ENCODE data around the gene CLIP4. TPM values are rescaled to one million over a fixed set of nuclear protein-coding genes. Genes with fewer than 3 reads are reported as not detected.

CLIP4 gene
- total RNA-seq, 1 donor from 2014 or later, result 51.1 TPM

DNA sequence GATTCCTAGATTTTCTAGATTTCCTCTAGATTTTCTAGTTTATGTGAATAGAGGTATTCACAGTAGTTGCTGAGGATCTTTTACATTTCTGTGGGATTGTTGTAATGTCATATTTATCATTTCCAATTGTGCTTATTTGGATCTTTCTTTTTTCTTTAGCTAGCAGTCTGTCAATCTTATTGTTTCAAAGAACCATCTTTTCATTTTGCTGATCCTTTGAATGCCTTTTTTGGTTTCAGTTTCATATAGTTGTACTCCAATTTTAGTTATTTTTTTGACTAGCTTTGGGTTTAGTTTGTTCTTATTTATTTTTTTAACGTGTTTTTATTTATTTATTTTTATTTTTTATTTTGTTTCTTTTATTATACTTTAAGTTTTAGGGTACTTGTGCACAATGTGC lies 24.5 kb downstream of the CLIP4 start:
- no peak for DNase-seq

DNA sequence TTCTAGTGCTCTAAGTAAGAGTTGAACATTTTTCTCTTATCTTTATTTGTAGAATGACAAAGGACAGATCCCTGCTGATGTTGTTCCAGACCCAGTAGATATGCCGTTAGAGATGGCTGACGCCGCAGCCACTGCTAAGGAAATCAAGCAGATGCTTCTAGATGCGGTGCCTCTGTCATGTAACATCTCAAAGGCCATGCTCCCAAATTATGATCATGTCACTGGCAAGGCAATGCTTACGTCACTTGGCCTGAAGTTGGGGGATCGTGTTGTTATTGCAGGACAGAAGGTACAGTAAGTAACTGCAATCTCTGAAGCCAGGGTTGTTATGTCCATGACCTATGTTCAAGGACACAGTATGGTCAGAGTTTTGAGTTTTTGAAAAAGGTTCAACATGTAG lies 28.4 kb downstream of the CLIP4 start:
- no peak for DNase-seq

DNA sequence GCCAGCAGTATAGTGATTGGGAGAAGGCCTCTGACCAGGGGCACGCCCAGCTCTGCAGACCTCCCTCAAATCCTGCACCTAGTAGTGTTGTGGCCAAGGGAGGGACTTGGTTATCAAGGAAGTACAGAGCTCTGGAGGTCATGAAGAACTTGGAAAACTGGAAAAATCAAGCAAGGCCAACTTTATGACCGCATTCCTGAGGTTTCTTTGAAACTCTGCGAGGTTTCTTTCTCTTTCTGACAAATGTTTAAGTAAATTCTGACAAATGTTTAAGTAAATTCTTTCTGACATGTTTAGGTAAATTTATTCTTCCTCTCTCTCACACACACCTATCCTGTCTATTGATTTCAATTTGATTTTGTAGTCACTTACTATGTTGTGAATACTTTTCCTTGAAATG lies 31.0 kb downstream of the CLIP4 start:
- no peak for DNase-seq

GRCh38 chr2:29147963-29148362 lies 32.7 kb downstream of the CLIP4 start:
- no peak for DNase-seq

- no peak for DNase-seq
These were observed 39.4 kb downstream of the CLIP4 start for GRCh38 chr2:29154610-29155009.

GRCh38 chr2:29155578-29155977 lies 40.4 kb downstream of the CLIP4 start:
- DNase-seq, result no peak

- DNase-seq, result no peak
These were observed 41.9 kb downstream of the CLIP4 start for GRCh38 chr2:29157131-29157530.

GRCh38 chr2:29159125-29159524 lies 43.9 kb downstream of the CLIP4 start:
- DNase-seq, result no peak

GRCh38 chr2:29160184-29160583 lies 45.0 kb downstream of the CLIP4 start:
- no peak for DNase-seq

DNA sequence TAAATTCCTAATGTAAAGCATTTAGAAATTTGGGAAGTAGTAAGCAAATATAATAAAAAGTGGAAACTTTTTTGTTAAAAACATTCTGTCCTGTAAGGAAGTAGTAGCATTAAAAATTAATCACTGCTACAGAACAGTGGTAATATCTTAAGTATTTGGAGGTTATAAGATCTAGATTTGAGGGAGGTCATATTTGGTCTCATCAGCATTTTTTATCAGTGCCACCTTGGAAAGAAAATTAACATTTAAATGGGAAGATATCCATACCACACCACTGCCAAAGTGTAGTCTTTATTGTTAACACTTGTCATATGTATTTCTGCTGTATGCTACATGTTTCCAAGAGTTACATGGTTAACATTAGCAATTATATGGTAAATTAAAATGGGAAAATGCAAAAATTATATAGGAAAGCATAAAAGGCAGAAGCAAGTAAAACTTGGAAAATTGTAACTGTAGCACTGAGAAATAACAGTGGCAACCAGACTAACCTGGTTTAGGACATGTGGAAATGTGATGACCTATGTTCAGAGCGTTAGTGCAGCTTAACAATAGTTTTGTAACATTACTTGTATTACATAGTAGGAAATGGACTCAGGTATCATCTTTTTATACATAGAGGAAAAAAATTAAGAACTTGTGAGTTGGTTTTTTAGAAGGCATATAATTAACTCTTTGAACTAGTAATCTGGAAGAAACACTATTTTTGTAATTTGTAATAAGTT lies 47.2 kb downstream of the CLIP4 start:
- no peak for DNase-seq

DNA sequence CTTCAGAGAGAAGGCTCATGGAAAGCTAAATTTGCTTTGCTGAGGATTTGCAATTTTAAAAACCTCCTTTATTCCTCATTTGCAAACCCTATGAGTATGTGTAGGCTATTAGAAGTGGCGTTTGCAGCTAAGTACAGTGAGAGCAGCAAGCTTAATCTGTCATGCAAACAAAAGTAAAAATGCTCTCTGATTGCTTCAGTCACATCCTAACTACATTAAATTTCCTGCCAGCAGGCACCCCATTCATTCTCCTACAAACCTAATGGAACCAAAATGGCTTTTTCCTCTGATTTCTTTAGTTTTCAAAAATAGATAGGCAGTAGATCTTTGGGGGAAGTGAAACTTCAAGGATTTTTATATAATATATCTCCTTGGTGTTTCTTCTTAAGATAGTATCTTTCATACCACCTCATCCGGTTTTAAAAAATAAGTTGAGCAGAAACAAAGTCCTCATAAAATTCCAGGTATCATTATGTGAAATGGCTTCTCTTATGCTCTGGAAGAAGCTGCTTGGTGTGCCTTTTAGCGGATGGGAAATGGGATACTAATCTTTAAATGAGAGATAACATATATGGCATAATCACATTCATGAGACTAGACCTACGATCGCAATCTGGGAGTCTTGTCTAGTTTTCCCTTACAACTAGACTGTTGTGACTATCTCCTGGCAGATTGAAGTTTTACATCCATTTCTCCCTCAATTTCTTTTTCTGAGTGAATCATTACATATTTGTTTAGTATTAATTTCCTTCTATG lies 49.1 kb downstream of the CLIP4 start:
- no peak for DNase-seq

GRCh38 chr2:29165362-29166241 lies 50.4 kb downstream of the CLIP4 start:
- no peak for DNase-seq

DNA sequence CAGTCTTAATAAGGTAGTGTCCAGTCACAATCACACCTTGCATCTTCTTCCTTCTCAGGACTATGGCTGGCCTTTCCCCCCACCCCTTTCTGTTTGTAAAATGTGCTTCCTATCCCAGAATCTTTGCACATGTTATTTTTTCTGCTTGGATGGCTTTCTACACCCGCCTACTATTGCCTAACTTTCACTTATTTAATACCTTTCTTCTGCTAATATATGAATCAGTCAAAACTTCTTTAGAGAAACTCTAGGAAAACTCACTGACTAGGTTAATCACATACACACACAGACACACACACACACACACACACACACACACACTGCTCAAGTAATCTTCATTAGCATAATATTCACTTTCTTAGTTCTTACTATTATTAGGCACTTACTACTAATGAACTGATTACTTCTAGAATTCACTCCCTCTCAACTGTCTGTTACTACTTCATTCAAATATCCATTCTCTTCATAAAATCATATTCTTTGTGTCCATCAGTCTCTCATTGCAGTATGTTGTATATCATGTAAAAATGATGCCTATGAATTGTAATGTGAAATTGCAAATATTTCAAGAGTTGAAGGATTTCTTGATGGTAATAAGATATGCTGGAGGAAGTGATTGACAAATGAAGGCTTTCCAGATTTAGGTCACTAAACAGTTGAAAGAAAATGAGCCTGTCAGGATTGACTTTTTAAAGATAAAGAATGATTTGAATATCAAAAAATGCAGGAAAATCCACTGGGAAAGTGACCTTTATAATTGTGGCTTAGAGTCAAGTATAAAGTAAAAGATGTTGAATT lies 51.2 kb downstream of the CLIP4 start:
- DNase-seq, result no peak

DNA sequence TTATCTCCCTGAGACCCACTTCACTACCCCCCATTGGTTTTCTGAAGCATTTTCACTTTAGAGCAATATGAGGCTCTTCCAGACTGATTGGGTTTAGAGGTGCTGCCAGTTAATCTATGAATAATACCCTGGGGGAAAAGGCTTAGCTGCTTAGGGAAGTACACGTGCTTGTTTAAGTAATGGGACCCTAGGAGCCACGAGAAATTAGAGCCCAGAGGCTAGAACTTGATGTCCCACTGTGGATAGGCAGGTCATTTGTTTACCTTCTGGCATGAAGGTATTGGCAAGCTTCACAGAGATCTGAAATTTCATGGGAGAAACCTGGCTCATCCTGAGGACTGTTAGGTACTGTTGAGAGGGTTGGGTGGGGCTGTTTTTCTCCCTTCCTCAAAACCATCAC lies 59.7 kb downstream of the CLIP4 start:
- no peak for DNase-seq

GRCh38 chr2:29175338-29175737 lies 60.1 kb downstream of the CLIP4 start:
- DNase-seq, result no peak

DNA sequence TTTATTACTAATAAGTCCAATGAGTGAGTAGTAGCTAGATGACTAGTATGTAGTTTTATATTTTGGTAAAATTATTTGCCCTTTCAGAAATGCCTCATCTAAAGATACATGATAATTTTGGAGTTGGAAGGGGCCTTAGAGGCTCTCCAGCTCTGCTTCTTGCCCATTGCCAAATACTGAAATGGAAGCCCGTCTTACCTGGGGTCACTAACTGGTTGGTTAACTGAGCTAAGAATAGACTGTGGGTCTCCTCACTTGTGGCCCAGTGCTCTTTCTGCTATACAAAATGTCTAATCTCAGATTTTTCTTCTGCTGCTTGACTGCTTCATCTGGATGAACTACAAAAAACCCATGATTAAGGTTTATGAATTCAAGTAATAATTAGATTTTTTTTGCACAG lies 67.1 kb downstream of the CLIP4 start:
- DNase-seq, result no peak

- DNase-seq, result no peak
These were observed 67.7 kb downstream of the CLIP4 start for GRCh38 chr2:29182920-29183319.

- no peak for DNase-seq
These were observed 69.3 kb downstream of the CLIP4 start for GRCh38 chr2:29184531-29184930.

GRCh38 chr2:29186817-29187216 lies 71.6 kb downstream of the CLIP4 start:
- no peak for DNase-seq

GRCh38 chr2:29187926-29188325 lies 72.7 kb downstream of the CLIP4 start:
- DNase-seq, result no peak

GRCh38 chr2:29189052-29189451 lies 73.8 kb downstream of the CLIP4 start:
- no peak for DNase-seq

- DNase-seq, result no peak
These were observed 76.6 kb downstream of the CLIP4 start for GRCh38 chr2:29191817-29192216.
